Measurements from ENCODE around the gene STX8.

STX8 gene

DNA sequence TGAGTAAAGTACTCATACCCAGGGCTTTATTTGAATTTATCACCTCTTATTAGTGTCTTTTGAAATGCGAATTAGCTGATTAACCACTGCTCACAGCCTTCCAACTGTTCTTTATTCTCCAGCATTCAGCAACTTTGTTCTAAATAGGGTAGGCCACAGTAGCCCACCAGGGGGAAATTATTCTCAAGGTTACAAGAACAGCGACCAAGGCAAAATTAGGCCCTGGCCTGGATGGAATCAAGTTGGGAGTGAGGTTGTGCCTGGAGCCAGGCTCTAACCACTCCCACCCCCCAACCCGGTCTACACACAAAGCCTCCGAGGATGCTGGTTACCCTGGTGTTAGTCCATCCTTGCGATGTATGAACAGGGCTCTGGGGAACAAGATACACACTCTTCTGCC is 245.5 kb downstream of the STX8 start:
- FAIRE-seq (no peak), DNase-seq (ENCODE audit: insufficient read length) (no peak)
- TF ChIP-seq POLR2A (IDR thresholded peaks at IDR 0.05; ENCODE audit: low read depth, low read length) (no peak), POLR2AphosphoS5 (IDR thresholded peaks at IDR 0.05; ENCODE audit: low read depth, low read length) (no peak), TAF1 (IDR thresholded peaks at IDR 0.05; ENCODE audit: borderline replicate concordance, low read depth, low read length) (no peak)

DNA sequence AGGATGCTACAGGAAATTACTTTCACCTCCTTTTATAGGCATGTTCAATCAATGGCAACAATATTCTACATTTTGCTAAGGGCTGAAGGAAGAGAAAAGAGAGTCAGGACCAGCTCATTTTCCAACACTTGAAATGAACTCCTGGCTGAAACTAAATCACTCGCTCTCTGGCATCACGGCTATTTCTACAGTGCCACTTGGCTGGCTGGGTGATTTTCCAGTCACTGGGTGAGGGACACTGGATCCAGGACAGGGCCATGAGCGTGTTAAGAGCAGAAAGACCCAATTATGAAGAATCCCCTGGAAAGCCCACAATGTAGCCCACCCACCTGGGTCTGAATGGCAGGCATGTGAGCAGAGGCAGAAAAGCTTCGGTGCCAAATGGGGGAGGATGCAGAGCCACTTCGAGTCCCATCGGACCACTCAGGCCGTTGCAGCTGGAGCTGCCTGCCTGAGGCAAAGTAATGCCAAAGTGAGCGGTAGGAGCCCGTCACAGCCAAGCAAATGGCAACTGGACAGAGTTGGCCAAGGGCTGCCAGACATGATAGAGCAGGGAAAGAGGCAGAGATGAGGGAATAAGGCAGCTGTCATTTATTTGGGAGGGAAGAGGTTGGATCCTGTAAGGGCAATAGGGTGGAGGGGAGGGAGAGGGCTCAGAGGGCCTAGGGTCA is 246.2 kb downstream of the STX8 start:
- no peak for DNase-seq (ENCODE audit: insufficient read length)
- TF ChIP-seq TAF1 (IDR thresholded peaks at IDR 0.05; ENCODE audit: borderline replicate concordance, low read depth, low read length) (no peak), POLR2A (IDR thresholded peaks at IDR 0.05; ENCODE audit: low read depth, low read length) (no peak), POLR2AphosphoS5 (IDR thresholded peaks at IDR 0.05; ENCODE audit: low read depth, low read length) (no peak)
- no peak for FAIRE-seq

DNA sequence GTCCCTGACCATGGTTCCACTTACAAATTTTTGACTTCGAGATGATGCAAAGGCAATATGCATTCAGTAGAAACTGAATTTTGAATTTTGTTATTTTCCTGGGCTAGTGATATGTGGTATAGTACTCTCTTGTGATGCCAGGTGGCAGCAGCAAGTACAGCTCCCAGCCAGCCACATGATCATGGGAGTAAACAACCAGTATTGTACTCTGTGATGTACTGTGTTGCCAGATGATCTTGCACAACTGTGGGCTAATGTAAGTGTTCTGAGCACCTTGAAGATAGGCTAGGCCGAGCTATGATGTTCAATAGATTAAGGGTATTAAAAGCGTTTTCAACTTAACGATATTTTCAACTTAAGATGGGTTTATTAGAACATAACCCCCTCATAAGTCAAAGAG is 250.8 kb downstream of the STX8 start:
- TF ChIP-seq POLR2AphosphoS5 (IDR thresholded peaks at IDR 0.05; ENCODE audit: low read depth, low read length) (no peak), TAF1 (IDR thresholded peaks at IDR 0.05; ENCODE audit: borderline replicate concordance, low read depth, low read length) (no peak), POLR2A (IDR thresholded peaks at IDR 0.05; ENCODE audit: low read depth, low read length) (no peak)
- no peak for FAIRE-seq
- no peak for DNase-seq (ENCODE audit: insufficient read length)

DNA sequence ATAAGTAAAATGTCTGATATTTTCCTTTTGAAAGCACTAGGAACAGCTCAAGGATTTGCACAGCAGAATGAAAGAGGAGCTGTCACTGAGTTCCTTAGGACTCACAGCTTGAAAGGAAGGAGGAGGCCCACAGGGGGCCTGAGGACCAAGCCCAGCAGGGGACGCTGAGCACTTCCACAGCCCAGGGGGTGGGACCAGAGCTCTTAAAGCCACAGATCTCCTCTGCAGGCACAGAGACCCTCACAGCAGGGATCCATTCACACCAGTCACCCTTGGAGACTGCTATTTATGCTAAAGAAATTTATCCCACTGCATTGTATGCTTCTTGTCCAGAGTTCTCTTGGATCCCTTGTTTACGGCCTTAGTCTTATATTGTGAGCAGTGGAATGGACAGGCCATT is 253.3 kb downstream of the STX8 start:
- FAIRE-seq (no peak), DNase-seq (ENCODE audit: insufficient read length) (no peak)
- no peak for TF ChIP-seq POLR2A (IDR thresholded peaks at IDR 0.05; ENCODE audit: low read depth, low read length)
- no peak for TF ChIP-seq TAF1 (IDR thresholded peaks at IDR 0.05; ENCODE audit: borderline replicate concordance, low read depth, low read length)
- no peak for TF ChIP-seq POLR2AphosphoS5 (IDR thresholded peaks at IDR 0.05; ENCODE audit: low read depth, low read length)

DNA sequence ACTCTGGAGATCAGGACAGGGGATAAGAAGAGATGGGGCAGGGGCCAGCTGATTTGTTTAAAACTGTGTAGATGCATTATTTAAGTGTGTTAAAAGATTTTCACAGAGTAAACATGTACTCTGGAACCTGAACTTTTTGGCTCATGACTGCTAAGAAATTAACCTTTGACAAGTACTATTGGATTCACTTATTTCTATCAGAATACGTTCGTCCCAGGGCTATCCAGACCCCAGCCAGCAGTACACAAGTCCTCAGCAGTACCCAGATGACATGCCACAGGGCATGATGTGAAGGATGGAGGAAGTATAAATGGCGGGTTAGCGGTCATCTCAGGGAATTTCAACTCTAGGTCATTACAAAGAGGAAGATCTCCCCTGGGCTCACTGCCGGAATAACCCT is 253.7 kb downstream of the STX8 start:
- FAIRE-seq = no peak
- no peak for DNase-seq (ENCODE audit: insufficient read length)
- no peak for TF ChIP-seq POLR2AphosphoS5 (IDR thresholded peaks at IDR 0.05; ENCODE audit: low read depth, low read length)
- no peak for TF ChIP-seq TAF1 (IDR thresholded peaks at IDR 0.05; ENCODE audit: borderline replicate concordance, low read depth, low read length)
- TF ChIP-seq POLR2A (IDR thresholded peaks at IDR 0.05; ENCODE audit: low read depth, low read length) = no peak

DNA sequence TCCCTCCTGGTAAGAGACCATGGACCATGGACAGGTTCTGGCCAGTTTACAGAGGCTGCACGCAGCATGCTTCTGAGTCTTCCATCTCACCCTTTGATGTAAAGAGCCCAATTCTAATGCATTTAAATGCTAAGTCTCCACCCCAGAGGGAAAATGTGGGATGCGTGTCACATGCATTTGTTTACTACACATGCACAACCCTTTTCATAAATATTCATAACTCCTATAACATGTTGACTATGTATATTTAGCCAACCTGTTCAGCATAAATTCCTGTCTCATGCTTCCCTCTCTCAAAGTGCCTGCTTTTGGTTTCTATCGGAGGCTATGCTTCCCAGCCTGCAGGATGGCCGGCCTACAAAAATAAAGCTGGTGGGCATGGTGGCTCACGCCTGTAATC is 260.3 kb downstream of the STX8 start:
- DNase-seq (ENCODE audit: insufficient read length) (no peak), FAIRE-seq (no peak)
- no peak for TF ChIP-seq TAF1 (IDR thresholded peaks at IDR 0.05; ENCODE audit: borderline replicate concordance, low read depth, low read length)
- no peak for TF ChIP-seq POLR2A (IDR thresholded peaks at IDR 0.05; ENCODE audit: low read depth, low read length)
- TF ChIP-seq POLR2AphosphoS5 (IDR thresholded peaks at IDR 0.05; ENCODE audit: low read depth, low read length) = no peak

DNA sequence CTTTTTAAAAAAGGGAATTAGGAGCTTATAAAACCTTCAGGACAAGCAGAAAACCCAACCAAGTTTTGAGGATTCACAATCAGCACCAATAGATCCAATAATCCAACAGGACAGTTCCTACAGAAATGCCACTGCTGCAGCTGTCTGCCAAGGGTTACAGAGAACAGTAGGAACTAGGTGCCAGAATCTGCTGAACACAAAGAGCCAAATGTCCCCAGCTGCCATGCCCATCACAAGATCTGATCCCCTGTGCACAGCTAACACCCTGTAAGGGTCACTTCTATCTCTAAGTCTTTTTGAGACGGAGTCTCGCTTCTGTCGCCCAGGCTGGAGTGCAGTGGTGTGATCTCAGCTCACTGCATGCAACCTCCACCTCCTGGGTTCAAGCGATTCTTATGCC is 262.3 kb downstream of the STX8 start:
- FAIRE-seq (no peak), DNase-seq (ENCODE audit: insufficient read length) (no peak)
- no peak for TF ChIP-seq TAF1 (IDR thresholded peaks at IDR 0.05; ENCODE audit: borderline replicate concordance, low read depth, low read length)
- no peak for TF ChIP-seq POLR2A (IDR thresholded peaks at IDR 0.05; ENCODE audit: low read depth, low read length)
- no peak for TF ChIP-seq POLR2AphosphoS5 (IDR thresholded peaks at IDR 0.05; ENCODE audit: low read depth, low read length)

DNA sequence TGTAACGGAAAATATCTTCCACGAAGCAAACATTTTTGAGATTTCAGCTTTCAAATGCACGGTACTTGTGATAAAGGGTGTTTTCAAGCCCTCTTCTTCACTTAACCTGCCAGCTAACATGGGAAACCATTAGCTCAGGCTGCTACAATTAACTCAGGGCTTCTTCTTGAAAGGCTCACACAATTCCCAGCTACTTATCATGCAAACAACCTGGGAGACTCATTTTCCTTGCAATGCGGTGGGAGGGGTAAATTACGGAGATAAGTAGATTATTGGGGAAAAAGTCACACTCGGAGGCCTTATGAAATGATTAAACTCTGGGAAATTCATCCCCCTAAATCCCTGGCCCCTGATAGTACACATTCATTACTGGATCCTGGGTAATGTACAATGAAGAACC is 266.4 kb downstream of the STX8 start:
- no peak for DNase-seq (ENCODE audit: insufficient read length)
- no peak for TF ChIP-seq POLR2A (IDR thresholded peaks at IDR 0.05; ENCODE audit: low read depth, low read length)
- no peak for TF ChIP-seq POLR2AphosphoS5 (IDR thresholded peaks at IDR 0.05; ENCODE audit: low read depth, low read length)
- no peak for TF ChIP-seq TAF1 (IDR thresholded peaks at IDR 0.05; ENCODE audit: borderline replicate concordance, low read depth, low read length)

DNA sequence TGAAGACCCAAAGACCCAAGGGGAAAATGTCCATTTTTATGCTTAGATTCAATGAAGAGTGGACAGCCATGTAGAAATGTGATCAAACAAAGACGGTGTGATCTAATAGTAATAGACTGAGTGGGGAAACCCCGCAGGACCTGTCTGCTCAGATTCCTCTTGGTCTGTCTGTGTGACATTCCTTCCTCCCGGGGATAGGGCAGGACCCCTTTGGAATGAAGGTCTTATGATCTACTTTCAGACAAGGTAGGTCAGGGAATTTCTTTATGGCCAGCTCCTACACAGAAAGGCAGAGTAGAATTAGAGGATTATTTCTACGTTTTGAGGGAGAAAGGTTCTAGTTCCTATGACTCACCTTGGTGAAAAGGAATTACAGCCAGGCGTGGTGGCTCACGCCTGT is 267.6 kb downstream of the STX8 start:
- DNase-seq (ENCODE audit: insufficient read length) (no peak), FAIRE-seq (no peak)

More for the DNA sequence above, 266.4 kb downstream of the STX8 start:
- no peak for FAIRE-seq

DNA sequence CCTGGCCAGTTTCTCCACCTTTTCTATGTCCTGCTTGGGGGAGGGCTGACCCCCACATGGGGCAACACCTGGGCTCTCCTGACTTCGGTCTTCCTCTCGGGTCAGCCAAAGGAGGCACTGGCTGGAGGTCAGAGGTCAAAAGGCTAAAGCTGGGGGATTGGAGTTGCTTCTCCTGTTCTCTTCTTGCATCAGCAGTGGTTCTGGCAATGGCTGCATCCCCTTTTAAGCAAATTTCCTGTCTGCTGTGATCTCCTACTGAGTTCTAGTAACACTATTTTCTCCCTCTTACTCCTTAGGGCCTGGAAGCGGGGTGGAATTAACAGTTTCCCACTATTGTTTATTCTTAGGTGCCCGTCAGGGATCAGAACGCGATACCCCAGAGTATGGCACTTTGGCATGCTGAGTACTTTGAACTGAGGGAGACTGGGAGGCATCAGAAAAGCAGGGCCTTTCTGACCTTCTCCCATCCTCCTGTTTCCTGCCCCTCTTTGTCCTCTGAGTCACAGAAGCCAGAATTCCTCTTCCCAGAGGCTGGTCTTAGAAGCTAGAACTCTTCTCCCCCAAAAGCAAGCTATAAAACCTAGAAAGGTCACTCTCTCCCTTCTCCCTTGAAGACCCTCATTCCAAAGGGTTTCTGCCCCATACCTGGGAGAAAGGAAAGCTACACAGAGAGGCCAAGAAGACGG is 268.2 kb downstream of the STX8 start:
- DNase-seq (ENCODE audit: insufficient read length) = no peak
- FAIRE-seq = no peak
- no peak for TF ChIP-seq POLR2A (IDR thresholded peaks at IDR 0.05; ENCODE audit: low read depth, low read length)
- no peak for TF ChIP-seq TAF1 (IDR thresholded peaks at IDR 0.05; ENCODE audit: borderline replicate concordance, low read depth, low read length)
- TF ChIP-seq POLR2AphosphoS5 (IDR thresholded peaks at IDR 0.05; ENCODE audit: low read depth, low read length) = no peak

More for the DNA sequence above, 267.6 kb downstream of the STX8 start:
- TF ChIP-seq TAF1 (IDR thresholded peaks at IDR 0.05; ENCODE audit: borderline replicate concordance, low read depth, low read length) (no peak), POLR2AphosphoS5 (IDR thresholded peaks at IDR 0.05; ENCODE audit: low read depth, low read length) (no peak), POLR2A (IDR thresholded peaks at IDR 0.05; ENCODE audit: low read depth, low read length) (no peak)

DNA sequence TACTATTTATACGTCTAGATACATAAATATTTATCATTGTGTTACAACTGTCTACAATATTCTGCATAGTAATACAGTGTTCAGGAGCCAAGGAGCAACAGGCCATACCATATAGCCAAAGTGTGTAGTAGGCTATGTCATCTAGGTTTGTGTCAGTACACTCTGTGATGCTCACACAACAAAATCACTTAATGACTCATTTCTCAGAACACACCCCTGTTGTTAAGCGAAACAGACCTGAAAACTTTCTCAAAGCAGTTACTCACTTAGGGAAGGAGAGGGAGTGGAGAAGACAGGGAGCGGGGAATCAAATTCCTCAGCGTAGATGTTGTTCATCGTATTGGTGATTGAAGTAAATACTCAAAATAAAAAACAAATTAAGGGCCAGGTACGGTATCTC is 269.5 kb downstream of the STX8 start:
- DNase-seq (ENCODE audit: insufficient read length) (no peak), FAIRE-seq (no peak)

DNA sequence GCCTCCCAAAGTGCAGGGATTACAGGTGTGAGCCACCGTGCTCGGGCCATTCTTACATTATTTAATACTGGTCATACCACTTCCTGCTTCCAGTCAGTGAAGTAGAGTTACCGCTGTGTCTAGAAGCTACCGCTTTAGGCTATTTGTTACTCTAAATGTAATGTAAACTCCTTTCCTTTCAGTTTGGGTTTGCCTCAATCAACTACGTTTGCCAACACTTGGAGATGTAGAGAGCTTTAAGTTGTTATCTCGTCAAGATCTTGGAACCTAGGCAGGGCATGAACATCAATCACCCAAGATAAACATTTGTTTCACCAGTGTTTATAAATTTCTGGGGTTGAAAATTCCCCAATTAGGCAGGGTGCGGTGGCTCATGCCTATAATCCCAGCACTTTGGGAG is 275.9 kb downstream of the STX8 start:
- TF ChIP-seq TAF1 (IDR thresholded peaks at IDR 0.05; ENCODE audit: borderline replicate concordance, low read depth, low read length) (no peak), POLR2AphosphoS5 (IDR thresholded peaks at IDR 0.05; ENCODE audit: low read depth, low read length) (no peak), POLR2A (IDR thresholded peaks at IDR 0.05; ENCODE audit: low read depth, low read length) (no peak)
- DNase-seq (ENCODE audit: insufficient read length) = no peak
- no peak for FAIRE-seq

More for the DNA sequence above, 269.5 kb downstream of the STX8 start:
- no peak for TF ChIP-seq POLR2AphosphoS5 (IDR thresholded peaks at IDR 0.05; ENCODE audit: low read depth, low read length)
- no peak for TF ChIP-seq TAF1 (IDR thresholded peaks at IDR 0.05; ENCODE audit: borderline replicate concordance, low read depth, low read length)
- no peak for TF ChIP-seq POLR2A (IDR thresholded peaks at IDR 0.05; ENCODE audit: low read depth, low read length)

Measured in GM12892 (cell line).